ENCODE data around the gene RAX2.

DNA sequence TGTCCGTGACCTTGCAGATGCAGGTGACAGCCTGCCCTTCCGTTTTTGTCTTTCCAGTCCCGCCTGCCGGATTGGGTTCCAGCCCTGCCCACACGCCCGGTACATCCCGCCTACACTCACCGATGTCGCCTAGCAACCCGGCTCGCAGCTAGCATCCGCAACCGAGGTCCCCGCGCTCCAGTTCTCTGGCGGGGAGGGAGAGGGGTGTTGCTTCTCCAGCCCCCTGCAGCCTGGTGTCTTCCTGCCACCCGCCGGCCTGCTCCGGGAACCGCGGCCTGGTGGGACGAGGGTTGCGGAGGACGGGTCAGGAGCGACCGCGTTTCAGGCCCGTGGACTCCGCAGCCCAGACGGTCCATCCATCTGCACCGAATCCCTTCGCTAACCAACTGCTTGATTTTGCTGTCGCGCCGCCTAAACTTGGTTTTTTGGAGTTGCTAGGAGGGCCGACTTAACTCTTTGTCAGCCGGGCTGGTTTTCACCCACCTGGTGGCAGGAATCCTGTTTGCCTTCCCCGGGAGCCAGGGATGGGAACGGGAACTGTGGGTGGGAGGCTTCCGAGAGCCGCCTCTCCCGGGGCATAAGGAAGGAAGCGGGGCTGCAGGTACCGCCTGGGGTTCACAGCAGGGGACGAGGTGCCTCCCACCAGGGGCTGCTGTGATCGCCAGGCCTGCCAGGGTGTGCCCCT is 29.5 kb upstream of the RAX2 start:
- TF ChIP-seq, protein P1, sequence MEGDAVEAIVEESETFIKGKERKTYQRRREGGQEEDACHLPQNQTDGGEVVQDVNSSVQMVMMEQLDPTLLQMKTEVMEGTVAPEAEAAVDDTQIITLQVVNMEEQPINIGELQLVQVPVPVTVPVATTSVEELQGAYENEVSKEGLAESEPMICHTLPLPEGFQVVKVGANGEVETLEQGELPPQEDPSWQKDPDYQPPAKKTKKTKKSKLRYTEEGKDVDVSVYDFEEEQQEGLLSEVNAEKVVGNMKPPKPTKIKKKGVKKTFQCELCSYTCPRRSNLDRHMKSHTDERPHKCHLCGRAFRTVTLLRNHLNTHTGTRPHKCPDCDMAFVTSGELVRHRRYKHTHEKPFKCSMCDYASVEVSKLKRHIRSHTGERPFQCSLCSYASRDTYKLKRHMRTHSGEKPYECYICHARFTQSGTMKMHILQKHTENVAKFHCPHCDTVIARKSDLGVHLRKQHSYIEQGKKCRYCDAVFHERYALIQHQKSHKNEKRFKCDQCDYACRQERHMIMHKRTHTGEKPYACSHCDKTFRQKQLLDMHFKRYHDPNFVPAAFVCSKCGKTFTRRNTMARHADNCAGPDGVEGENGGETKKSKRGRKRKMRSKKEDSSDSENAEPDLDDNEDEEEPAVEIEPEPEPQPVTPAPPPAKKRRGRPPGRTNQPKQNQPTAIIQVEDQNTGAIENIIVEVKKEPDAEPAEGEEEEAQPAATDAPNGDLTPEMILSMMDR (IDR thresholded peaks at IDR 0.05 in 2 of 3, conservative IDR thresholded peaks at IDR 0.05 in 1 of 3; ENCODE audit: borderline replicate concordance in 1 of 3, insufficient read depth in 1 of 3, low read depth in 2 of 3, low read length in 2 of 3) = 0 out of 6 replicates have a peak, but pooled peaks of 1 of the 3 experiments have one; percentile 19
- TF ChIP-seq EZH2 (IDR thresholded peaks at IDR 0.05) (no peak), RAD21 (IDR thresholded peaks at IDR 0.05; ENCODE audit: low read depth) (no peak), ELF1 (IDR thresholded peaks at IDR 0.05; ENCODE audit: borderline replicate concordance, low read depth) (no peak), POLR2AphosphoS5 (IDR thresholded peaks at IDR 0.05; ENCODE audit: low read depth, low read length) (no peak), POLR2A (IDR thresholded peaks at IDR 0.05; ENCODE audit: borderline replicate concordance, extremely low read depth, insufficient read depth, insufficient read length) (no peak)
- TF ChIP-seq, protein P2, sequence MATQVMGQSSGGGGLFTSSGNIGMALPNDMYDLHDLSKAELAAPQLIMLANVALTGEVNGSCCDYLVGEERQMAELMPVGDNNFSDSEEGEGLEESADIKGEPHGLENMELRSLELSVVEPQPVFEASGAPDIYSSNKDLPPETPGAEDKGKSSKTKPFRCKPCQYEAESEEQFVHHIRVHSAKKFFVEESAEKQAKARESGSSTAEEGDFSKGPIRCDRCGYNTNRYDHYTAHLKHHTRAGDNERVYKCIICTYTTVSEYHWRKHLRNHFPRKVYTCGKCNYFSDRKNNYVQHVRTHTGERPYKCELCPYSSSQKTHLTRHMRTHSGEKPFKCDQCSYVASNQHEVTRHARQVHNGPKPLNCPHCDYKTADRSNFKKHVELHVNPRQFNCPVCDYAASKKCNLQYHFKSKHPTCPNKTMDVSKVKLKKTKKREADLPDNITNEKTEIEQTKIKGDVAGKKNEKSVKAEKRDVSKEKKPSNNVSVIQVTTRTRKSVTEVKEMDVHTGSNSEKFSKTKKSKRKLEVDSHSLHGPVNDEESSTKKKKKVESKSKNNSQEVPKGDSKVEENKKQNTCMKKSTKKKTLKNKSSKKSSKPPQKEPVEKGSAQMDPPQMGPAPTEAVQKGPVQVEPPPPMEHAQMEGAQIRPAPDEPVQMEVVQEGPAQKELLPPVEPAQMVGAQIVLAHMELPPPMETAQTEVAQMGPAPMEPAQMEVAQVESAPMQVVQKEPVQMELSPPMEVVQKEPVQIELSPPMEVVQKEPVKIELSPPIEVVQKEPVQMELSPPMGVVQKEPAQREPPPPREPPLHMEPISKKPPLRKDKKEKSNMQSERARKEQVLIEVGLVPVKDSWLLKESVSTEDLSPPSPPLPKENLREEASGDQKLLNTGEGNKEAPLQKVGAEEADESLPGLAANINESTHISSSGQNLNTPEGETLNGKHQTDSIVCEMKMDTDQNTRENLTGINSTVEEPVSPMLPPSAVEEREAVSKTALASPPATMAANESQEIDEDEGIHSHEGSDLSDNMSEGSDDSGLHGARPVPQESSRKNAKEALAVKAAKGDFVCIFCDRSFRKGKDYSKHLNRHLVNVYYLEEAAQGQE (IDR thresholded peaks at IDR 0.05; ENCODE audit: low read depth) = no peak
- TF ChIP-seq, protein P3, sequence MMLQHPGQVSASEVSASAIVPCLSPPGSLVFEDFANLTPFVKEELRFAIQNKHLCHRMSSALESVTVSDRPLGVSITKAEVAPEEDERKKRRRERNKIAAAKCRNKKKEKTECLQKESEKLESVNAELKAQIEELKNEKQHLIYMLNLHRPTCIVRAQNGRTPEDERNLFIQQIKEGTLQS (IDR thresholded peaks at IDR 0.05) = no peak

All from HCT116 (cell line).